GM21526 (cell line): ENCODE measurements around the gene TSR1.

Experiments used
- ATAC-seq: cut with Tn5 transposase; IDR thresholded peaks from one replicate; pipeline ENCODE4 v1.9.1; 2021; ENCODE audit warnings: moderate library complexity; ENCODE audit not compliant: unreplicated experiment, low FRiP score

TSR1 gene

DNA sequence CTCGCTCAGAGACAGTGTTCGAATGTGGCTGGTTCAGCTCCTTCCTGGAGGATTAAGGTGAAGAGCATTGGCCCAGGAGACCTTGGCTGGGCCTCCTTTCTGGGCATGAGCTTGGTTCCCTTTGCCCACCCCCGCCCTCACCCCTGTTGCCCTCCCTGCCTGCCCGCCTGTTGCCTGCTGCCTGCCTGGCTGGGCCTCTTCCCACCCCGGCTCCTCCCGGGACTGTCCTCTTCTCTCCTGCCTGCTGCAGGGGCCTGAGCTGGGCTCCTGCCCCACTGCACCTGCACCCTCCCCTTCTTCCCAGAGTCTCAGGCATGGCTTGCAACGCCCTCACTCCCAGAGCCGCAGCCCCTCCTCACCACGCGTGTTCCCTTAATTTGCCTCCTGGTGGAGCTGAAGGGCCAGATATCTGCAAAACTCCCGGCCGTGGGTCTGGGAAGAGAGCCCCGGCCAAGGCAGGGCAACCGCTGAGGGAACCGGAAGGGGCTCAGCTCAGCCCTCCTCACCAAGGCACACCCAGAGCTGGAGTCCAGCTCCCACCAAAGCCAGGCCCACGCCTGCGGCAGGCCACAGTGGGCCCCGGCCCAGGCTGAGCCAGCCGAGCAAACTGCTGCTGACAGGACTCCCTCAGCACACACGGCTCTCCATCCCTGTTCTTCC, 33.4 kb upstream of the TSR1 start:
- no peak for ATAC-seq

DNA sequence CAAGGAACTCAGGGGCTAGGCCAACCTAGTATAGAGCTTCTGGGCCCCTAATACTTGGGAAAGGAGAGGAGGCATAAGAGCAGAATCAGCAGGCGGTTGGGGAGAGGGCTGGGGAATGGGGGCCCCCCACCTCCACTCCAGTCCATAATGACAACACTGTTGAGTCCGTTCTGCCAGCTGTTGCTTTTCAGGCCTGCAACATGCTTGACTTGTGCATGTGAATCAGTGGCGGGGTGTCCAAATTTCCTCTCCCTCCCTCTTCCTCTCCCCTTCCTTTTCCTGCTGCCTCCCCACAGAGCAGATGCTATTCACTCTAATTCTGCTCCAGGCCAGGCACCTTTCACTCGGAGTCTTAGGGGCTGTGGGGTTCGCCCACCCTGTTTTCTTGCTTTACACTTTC, 32.8 kb upstream of the TSR1 start:
- ATAC-seq: no peak

DNA sequence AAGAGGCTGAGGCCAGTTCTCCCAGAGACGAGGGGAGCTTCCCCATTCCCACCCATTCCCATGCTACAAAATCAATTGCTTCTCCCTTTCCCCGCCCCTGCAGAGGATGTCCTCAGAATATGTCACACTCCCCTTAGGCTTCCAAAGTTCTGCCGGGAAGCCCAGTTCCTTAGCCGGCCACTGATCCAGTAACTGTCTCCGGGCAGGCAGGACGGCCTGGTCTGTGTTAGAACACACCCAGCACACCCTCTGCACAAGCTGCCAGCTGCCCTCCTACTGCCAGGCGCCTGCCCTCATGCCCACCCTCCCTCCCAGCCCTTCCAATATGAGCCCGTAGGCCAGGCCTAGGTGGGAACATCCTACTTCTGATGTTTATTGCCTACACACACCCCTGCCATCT, 32.1 kb upstream of the TSR1 start:
- ATAC-seq: no peak

DNA sequence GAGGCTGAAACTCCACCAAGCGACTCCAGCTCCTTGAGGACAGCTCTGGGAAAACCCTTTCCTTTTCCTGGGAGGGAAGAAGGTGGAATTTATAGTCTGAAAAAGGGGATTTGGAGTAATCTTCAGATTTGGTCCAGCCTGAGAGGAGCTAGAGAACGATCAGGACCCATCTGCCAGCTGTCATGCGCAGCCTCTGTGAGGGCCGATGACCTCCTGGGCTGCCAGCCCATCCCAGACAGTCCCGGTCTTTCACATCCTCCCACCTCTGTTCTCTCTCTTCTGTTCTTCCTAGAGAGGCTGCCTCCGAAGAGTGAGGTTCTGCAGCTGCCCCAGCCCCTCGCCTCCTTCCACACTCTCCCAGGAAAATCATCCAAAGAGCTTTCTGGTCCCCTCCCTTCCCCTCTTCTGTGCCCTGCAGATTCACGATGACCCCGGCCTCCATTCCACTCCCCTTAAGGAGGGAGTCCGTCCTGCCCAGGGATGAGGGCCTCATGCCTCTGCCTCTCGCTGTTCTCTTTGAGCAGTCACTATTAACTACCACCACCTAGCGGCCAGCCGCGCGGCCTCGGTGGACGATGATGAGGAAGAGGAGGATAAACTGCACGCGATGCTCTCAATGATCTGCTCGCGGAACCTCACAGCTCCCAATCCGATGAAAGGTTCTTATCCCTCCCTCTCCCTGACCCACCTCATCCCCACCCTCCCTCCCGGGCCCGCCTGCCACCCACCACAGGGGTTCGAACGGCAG, 30.7 kb upstream of the TSR1 start:
- no peak for ATAC-seq

DNA sequence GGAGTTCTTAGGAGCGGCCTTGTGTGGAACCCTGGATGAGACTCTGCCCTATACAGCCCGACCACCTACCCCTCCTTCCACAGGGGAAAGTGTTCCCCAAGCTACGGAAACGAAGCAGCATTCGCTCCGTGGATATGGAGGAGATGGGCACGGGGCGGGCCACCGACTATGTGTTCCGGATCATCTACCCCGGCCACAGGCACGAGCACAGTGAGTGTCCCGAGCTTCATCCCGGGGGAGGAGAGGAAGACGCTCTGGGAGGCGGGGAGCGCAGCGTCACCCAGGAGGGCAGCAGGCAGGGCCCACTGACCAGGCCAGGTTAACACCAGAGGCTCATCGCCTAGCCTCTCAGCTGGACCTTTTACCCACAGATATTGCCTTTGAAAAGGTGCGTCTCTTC, 28.9 kb upstream of the TSR1 start:
- ATAC-seq: no peak

DNA sequence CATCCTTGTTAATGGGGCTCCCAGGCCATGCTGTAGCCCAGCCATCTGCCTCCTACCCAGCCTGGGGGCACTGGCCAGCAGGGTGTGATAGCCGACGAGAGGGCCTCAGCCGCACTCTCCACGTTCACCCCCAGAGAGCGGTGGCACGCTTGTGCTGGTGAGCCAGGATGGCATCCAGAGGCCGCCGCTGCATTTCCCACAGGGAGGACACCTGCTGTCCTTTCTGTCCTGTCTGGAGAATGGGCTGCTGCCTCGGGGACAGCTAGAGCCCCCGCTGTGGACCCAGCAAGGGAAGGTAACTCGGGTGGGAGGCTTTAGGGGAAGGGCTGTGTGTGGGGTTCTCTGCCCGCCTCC, 28.5 kb upstream of the TSR1 start:
- no peak for ATAC-seq

DNA sequence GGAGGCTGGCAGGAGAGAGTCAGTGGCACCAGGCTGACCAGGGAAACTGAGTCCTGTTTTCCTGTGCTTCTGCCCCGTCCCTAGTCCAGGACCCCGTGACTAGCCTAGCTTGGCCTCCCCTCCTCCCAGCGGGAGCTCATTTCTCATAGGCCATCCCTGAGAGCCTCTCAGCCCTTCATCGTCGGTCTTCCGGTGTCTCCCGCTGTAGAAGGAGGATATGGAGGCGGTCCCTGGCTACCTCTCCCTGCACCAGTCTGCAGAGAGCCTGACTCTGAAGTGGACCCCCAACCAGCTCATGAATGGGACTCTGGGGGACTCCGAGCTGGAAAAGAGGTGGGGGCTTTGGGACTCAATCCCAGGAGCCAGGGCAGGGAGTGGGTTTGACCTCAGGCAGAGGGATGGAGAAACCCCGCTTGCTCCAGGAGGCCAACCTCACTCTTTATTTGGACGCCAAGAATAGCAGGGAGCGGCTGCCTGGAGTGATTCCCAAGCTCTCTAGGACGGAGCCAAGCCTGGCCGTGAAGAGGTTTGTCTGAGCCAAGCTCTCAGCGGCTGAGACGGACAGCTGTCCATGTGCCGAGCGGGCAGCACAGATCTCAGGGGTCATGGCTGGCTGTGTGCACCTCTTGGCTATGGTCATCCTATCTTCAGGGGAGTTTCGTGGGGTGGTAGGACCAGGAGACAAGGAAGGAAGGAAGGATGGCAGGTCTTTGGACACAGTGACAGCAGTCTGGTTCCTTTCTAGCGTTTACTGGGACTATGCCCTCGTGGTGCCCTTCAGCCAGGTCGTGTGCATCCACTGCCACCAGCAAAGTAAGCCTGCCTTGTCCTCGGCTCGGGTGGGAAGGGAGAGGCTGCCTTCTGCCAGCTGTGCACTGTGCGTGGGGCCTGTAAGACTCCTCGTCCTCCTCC, 27.9 kb upstream of the TSR1 start:
- no peak for ATAC-seq

DNA sequence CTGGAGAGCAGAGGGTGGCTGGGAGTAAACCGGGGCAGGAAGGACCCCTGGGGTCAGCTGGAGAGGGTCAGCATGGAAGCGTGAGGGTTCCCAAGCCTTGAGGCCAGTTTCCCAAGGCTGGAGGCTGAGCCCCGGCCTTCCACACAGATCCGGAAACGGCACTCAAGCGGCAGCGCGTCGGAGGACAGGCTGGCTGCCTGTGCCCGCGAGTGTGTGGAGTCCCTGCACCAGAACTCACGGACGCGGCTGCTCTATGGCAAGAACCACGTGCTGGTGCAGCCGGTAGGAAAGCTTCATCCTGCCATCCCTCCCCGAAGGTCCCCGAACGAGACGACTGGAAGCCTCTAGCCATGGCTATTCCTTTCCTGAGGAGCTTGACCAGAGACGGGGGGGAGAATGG, 27.1 kb upstream of the TSR1 start:
- ATAC-seq: no peak

DNA sequence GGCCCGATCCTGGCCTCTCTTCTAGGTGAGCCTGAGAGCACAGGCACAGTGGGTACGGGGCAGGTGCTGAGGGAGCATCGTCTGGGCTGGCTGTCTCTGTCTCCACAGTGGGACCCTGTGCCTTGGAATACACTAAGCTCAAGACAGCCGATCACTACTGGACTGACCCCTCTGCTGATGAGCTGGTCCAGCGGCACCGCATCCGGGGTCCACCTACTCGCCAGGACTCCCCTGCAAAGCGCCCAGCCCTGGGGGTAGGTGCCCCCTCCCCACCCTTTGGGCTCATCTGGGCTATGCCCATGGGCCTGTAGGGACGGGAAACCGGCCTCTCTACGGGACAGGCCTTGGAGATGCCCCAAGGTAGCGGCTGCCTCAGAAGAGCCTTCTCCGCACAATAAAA, 26.6 kb upstream of the TSR1 start:
- no peak for ATAC-seq

DNA sequence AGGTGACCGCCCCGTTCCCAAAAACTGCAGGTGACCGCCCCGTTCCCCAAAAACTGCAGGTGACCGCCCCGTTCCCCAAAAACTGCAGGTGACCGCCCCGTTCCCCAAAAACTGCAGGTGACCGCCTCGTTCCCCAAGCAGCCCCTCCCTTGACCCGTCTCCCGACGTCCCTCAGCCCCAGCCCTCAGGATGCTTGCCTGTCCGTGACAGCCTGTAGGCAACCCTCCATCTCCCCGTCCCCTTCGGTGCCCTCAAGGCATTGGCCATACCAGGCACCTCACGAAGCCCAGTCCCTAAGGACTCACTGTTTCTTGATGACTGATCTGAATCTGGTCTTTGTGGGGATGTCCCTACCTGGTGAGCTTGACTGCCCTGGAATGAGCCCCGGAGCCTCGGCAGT, 26.2 kb upstream of the TSR1 start:
- ATAC-seq: no peak

DNA sequence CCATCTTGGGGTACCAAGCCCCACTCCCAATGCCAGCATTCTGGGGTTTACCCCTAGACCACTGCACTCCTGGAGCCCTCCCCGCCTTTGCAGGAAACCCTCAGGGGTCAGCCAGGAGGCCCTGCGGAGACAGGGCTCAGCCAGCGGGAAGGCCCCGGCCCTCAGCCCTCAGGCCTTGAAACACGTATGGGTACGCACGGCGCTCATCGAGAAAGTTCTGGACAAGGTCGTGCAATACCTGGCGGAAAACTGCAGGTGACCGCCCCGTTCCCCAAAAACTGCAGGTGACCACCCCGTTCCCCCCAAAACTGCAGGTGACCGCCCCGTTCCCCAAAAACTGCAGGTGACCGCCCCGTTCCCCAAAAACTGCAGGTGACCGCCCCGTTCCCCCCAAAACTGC, 25.8 kb upstream of the TSR1 start:
- no peak for ATAC-seq

DNA sequence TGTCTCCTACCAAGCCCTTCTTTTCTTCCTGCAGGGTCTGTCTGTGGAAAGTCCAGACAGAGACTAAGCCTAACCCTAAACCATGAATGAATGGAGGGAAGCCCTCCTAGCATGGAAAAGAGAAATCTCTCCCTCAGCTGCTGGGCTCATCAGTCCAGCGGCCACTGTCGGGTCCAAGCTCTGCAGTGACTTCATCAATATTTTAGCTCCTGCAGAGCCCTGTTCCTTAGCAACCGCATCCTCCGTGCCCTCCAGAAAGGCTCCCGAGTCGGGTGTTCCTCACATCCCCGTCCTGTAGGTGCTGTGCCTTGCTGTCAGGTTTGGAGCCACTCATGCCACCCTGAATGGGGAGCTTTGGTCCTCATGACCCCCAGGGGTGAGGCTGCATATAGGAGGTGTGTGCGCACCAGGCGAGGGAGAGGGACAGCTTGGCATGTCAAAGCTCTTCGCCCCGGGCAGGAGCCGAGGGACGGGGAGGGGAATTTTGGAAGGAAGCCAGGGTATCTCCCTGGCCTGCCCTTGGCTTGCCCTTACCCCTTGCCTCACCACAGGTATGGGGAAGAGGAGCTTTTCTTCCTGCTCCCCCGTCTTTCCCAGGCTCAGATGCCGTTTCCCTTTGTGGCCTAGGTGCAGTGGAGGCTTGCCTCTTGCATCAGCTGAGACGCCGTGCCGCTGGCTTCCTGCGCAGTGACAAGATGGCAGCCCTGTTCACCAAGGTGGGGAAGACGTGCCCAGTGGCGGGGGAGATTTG, 24.9 kb upstream of the TSR1 start:
- ATAC-seq: no peak

DNA sequence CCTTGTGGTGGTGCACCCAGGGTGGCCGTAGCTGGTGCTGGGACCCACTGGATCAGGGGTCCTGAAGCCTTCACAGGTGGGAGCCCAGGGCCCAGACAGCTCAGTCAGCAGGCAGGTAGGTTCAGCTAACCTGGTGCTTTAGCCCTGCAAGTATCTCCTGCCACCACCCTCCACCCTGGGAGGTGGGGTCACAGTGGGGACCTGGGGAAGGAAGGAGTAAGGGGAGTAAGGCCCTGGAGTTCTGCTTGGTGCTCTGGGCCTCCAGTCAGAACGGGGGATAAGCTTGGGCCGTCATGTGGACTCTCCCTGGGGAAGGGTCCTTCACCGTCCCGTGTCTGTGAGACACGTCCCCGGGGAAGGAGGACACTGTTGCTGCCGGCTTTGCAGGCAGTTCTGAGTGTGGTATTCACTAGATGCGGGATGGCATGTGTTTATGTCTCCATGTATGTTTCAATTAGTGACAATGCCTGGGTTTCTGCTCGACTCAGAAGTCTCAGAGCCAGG, 21.7 kb upstream of the TSR1 start:
- ATAC-seq: no peak

DNA sequence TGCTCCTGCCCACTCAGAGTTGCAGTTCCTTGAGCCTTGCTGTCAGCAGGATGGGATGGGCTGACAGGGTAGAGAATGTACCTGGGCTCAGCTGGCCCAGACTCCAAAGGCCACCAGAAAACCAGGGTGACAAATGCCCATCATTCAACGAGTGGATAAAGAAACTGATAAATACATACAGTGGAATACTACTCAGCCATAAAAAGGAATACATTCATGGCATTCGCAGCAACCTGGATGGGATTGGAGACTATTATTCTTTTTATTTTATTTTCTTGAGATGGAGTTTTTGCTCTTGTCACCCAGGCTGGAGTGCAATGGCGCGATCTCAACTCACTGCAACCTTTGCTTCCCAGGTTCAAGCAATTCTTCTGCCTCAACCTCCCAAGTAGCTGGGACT, 21.0 kb upstream of the TSR1 start:
- no peak for ATAC-seq

DNA sequence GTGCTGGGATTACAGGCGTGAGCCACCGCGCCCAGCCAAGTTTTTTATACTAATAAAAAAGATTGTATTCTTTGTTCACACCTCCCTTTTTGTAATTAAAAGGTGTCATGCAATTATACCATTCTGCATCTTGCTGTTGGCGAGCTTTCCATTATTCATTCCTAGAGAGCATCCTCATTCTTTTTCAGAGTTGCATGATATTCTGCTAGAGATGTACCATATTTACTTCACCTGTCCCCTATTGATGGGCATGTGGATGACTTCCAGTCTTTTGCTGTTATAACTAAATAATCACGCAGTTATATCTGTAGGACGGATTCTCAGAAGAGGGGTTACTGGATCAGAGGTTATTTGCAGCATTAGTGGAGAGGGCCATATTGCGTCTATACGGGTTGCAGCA, 18.1 kb upstream of the TSR1 start:
- ATAC-seq: no peak

DNA sequence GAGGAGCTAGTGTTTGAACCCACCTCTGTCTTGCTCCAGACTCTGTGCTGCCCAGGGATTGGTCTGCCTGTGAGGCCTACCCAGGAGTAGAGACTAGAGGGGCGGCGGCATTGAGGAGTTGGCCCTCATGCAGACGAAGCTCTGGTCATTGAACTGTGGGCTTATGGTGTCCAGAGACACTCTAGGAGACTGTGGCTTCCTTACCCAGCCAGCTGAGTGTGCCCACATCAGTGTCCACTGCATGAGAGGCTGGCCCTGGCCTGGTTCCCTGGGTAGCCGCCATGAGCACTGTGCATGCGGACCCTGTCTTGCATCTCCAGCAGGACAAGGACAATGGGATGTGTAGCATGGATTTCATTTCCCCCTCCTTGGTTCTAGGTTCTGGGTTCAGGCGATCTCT, 15.0 kb upstream of the TSR1 start:
- ATAC-seq: no peak

DNA sequence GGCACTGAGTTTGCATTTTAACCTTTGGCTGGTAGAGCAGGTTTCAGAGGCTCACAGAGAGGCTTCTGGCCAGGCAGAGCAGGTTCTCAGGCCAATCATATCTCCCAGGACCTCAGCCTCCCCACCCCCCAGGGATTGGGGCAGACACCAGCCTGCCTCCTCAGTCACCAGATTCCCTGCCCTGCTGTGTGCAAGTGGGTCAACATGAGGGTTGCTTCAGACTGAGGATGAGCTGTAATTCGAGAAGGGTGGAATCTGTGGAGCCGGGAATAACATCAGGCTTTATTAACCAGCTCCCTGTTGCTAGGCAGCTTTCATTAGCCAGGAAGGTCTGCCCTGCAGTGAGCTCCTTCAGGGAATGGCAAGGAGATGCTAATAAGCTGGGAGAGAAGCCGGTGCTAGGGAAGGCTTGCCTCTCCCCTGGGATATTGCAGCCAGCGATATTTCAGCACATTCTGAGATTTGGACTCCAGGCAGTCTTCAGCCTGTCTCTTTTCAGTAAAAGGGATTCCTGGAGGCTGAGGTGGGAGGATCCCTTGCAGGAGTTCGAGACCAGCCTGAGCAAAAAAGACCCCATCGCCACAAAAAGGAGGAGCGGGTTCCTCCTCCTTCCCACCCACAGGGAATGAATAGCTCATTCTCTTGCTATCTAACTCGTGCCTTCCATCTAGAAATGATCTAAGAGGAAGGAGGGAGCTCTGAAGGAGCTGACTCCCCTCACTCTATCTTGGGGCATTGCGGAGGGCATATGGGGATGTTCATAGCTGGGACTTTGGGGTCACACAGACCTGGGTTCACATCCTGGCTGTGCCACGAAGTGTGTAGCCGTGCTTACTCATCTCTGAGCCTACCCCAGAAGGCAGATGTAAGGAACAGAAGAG, 11.8 kb upstream of the TSR1 start:
- no peak for ATAC-seq

DNA sequence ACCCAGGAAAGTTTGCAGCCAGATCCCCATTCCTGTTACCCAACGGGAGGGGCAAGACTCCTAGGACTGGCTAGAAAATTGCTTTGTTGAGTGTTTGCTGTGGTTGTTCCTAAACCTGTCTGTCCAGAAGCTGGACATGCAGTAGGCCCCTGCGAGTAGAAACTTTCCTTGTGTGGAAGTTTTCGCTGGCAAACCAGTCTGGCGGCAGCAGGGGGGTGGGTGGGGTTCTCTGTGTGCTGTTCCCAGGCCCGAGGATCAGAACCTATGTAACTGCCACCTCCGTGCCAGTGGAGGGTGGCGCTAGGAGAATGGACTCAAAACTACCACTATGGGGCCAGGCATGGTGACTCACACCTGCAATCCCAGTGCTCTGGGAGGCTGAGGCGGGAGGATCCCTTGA, 10.2 kb upstream of the TSR1 start:
- ATAC-seq: no peak

DNA sequence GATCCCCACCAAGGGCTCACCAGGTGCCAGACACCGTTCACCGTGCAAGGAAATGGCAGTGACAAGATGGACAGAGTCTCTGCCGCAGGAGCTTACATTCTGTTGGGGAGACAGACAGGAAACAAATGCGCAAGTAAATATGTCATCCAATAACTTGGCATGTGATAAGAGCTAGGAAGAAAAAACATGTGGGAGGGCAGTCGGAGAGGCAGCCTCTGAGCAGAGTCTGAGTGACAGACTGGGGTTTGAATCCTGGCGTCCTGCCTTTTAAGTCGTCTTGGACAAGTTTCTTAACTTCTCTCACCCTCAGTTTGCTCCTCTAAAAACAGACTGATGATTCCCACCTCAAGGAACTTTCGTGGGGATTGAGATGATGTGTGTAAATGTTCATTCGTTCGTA, 8.3 kb upstream of the TSR1 start:
- ATAC-seq: no peak

DNA sequence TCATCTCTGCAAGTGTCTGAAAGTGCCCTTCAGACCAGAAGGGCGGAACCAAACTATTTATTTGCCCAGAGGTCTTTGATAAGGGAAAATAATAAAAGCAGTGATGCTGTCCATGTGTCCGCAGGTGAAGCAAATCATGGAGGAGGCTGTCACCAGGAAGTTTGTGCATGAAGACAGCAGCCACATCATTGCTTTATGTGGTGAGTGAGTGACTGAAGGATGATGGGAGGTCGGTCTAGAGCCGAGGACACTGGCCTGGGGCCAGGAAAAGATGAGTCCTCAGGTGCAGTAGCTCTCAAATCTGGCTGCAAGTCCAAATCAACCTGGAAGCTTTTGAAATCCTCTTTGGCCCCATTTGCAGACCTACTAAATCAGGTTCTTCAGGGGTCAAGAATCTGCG, 7.2 kb upstream of the TSR1 start:
- ATAC-seq: no peak
